ENCODE measurements around the gene SDC4. TPM values are rescaled to one million over a fixed set of nuclear protein-coding genes. Genes with fewer than 3 reads are reported as not detected.

Gene SDC4
- total RNA-seq, 1 donor = 17.1 TPM

DNA sequence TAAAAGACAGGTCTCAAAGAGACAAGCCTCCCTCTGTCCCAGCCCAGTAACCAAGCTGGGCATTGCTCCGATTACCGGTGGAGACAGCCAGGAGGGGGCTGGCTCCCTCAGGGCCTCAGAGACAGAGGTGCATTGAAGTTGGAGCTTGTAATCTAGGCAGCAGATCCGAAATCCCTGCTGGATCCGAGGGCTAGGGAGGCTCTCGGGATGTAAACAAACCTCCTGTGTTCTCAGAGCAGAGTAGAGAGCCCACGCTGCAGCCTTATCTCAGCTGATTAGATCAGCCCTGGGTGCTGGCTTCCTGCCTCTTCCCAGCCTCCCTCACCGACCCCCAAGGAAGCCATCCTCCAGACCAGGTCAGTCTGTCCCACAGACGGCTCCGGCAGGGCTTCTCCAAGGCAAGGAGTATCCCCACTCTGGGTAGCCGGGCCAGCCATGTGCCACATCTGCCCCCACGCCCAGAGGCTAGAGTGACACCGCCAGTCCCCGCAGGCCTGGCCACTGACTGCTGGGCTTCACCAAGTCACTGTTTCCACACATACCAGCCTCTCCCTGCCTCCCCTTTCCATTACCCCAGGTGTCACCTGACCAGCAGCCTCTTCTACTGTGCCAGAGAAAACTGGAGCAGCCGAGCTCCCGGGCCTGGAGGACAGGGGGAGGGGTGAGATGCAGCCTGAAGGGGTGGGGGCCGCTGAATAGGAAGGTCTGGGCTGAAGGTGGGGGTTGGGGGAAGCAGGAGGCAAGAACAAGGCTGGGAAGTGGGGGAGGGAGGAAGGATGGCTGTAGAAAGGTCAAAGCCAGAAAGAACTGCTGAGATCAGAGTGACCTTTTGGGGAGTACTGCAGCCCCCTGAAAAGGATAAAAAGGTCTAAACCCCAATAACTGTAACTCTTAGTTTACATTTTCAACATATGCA is 6.0 kb downstream of the SDC4 start:
- H3K27me3 ChIP-seq (ENCODE audit: insufficient read depth, low read length) = no peaks in the 10 kb centered on the region
- H3K9me3 ChIP-seq (ENCODE audit: low read depth, low read length) = no peaks in the 10 kb centered on the region
- H3K4me3 ChIP-seq (ENCODE audit: low read length) = no peak overlapping the region
- H3K4me1 ChIP-seq (ENCODE audit: insufficient read depth, low read length) = peaks cover 32% of the 10 kb centered on the region

GRCh38 chr20:45341579-45341938 is 6.7 kb downstream of the SDC4 start:
- Histone ChIP-seq H3K4me3 (ENCODE audit: low read length) (no peak overlapping the region), H3K9me3 (ENCODE audit: low read depth, low read length) (no peaks in the 10 kb centered on the region), H3K4me1 (ENCODE audit: insufficient read depth, low read length) (peaks cover 27% of the 10 kb centered on the region), H3K27me3 (ENCODE audit: insufficient read depth, low read length) (no peaks in the 10 kb centered on the region)

GRCh38 chr20:45340951-45341350 is 7.3 kb downstream of the SDC4 start:
- peaks cover 21% of the 10 kb centered on the region for H3K4me1 ChIP-seq (ENCODE audit: insufficient read depth, low read length)
- no peaks in the 10 kb centered on the region for H3K27me3 ChIP-seq (ENCODE audit: insufficient read depth, low read length)
- H3K9me3 ChIP-seq (ENCODE audit: low read depth, low read length) = no peaks in the 10 kb centered on the region
- no peak overlapping the region for H3K4me3 ChIP-seq (ENCODE audit: low read length)

DNA sequence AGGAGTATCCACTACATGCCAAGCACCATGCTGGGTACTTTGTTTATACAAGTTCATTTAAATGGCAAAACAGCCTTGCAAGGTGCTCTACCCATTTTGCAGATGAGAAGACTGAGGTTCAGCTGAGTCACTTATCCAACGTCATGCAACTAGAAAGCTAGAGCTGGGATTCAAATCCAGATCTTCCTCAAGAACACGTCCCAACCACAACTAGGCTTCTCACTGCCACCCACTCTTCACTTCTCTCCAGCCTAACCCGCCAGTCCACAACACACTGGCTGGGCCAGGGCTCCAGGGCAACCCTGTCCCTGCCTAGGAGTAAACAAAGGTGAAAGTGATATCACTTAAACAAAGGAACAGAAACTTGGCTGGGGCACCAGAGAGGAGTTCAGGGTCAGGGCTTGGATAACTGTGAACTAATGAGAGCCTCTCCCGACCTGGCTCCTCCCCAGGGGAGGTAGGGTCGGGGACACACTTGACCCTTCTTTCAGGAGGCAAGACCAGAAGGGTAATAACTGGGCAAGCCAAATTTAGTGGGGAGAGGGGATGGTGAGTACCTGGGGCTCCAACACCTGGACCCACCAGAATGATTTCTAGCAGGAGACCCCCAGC is 7.9 kb downstream of the SDC4 start:
- H3K4me1 ChIP-seq (ENCODE audit: insufficient read depth, low read length) = peaks cover 19% of the 10 kb centered on the region
- H3K27me3 ChIP-seq (ENCODE audit: insufficient read depth, low read length) = no peaks in the 10 kb centered on the region
- no peaks in the 10 kb centered on the region for H3K9me3 ChIP-seq (ENCODE audit: low read depth, low read length)
- H3K4me3 ChIP-seq (ENCODE audit: low read length) = no peak overlapping the region

GRCh38 chr20:45339799-45340198 is 8.4 kb downstream of the SDC4 start:
- Histone ChIP-seq H3K27me3 (ENCODE audit: insufficient read depth, low read length) (no peaks in the 10 kb centered on the region), H3K4me1 (ENCODE audit: insufficient read depth, low read length) (peaks cover 14% of the 10 kb centered on the region), H3K4me3 (ENCODE audit: low read length) (no peak overlapping the region), H3K9me3 (ENCODE audit: low read depth, low read length) (no peaks in the 10 kb centered on the region)

- peaks cover 6% of the 10 kb centered on the region for H3K4me1 ChIP-seq (ENCODE audit: insufficient read depth, low read length)
- H3K27me3 ChIP-seq (ENCODE audit: insufficient read depth, low read length) = no peaks in the 10 kb centered on the region
- no peak overlapping the region for H3K4me3 ChIP-seq (ENCODE audit: low read length)
- H3K9me3 ChIP-seq (ENCODE audit: low read depth, low read length) = no peaks in the 10 kb centered on the region
Measured at GRCh38 chr20:45339084-45339483, 9.1 kb downstream of the SDC4 start.

DNA sequence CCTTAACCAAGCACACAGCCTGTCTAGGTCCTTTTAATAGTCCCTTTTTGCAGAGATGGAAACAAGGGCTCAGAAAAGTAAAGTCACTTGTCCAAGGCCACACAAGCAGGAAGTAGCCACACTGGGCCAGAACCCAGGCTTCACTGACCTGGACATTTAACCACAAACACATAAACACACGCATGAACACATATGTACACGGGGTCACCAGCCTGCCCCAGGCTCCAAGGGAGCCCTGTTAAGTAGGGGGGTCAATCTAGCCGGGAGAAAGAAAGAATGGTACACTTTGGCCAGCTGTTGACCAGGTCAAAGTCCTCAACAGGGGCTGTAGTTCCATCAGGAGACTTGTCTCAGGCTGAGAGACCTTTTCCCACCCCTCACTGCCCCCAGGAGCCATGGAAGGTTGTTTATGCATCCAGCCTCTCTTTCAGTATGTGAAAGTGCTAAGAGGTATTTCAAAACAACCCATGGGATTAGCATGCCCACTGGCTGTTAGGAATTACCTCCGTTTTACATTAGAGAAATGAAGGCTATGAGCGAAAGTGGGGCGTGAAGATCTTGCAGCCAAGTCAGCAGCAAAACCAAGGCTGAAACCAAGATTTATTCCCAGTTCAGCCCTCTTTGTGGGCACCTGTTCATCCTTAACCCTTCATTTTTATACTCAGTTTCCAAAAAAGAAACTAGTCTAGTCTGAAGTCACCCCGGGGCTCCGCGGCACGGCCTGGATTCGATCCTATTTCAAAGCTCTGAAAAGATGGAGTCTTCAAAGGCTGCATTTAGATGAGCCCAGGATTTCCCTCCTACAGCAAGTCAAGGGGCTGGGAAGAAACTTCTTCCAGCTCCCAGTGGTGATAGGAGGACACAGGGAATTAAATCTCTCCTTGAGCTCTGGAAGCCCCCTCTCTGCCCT is 9.8 kb downstream of the SDC4 start:
- Histone ChIP-seq H3K4me1 (ENCODE audit: insufficient read depth, low read length) (no peaks in the 10 kb centered on the region), H3K9me3 (ENCODE audit: low read depth, low read length) (no peaks in the 10 kb centered on the region), H3K4me3 (ENCODE audit: low read length) (no peak overlapping the region), H3K27me3 (ENCODE audit: insufficient read depth, low read length) (no peaks in the 10 kb centered on the region)

DNA sequence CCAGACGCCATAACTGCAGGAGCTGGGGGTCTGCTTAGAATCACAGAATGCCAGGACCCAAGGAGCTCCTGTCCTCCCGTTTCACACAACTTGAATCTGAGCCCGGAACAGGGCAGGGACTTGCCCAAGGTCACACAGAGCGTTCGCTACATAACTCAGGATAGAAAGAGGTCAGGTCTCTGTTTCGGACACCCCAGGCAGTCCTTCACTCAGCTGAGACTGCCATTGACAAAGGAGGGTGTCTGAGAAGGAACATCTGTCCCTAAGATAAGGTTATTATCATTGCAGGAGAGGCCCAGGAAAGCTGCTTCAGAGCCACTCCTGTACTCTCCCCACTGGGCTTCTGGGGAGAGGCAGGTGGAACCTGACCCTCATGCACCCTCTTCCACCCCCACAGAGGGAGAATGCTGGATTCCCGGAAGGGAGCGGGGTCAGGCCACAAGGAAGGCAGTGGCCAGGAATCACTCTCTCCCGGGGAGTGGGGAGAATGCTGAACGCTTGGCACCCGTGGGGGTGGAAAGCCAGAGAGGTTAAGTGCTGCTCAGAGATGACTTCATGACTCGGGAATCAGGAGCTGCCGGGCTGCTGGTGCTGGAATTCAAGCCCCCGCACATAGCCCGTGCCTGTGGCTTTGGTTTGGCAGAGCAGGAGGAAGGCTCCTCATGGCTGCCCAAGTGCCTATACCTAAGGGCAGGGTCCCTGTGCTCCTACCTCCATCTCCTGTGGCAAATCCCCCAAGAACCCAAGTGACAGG is 10.7 kb downstream of the SDC4 start:
- H3K9me3 ChIP-seq (ENCODE audit: low read depth, low read length) = no peaks in the 10 kb centered on the region
- H3K4me3 ChIP-seq (ENCODE audit: low read length) = no peak overlapping the region
- H3K4me1 ChIP-seq (ENCODE audit: insufficient read depth, low read length) = no peaks in the 10 kb centered on the region
- no peaks in the 10 kb centered on the region for H3K27me3 ChIP-seq (ENCODE audit: insufficient read depth, low read length)

DNA sequence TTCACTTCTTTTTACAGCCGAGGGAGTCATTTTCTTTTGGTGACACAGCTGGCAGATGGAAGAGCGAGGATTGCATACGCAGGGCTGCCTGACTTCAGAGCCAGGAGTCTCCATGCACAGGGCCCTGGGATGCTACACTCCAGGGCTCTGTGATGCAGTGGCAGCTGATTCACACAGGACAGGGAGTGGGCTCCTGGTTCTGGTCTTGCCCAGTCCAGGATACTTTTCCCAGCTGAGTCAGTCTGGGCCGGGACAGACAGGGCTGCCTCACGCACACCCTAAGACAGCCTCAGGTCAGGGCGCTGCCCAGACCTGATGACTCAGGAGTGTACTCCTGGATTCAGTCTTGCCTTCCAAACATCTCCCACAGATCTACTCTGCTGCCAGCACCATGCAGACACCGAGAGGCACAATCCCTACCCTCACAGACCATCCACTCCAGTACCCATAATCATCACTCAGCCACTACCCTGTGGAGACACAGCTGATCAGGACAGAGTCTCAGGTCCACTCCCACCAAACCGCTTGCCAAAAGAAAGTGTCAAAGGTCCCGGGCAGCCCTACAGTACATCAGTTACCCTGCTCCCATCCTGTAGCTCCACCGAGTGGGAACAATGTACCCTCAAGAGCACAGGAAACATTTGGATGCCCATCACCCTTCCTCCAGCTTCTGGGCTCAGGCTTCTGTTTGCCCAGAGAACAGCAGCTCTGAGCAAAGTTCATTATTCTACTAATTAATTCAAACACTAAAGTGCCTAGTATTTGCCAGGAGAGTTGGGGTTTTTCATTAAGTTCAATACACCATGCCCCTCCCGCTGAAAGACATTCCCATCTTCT is 11.5 kb downstream of the SDC4 start:
- Histone ChIP-seq H3K4me3 (ENCODE audit: low read length) (no peak overlapping the region), H3K9me3 (ENCODE audit: low read depth, low read length) (no peaks in the 10 kb centered on the region), H3K4me1 (ENCODE audit: insufficient read depth, low read length) (no peaks in the 10 kb centered on the region), H3K27me3 (ENCODE audit: insufficient read depth, low read length) (no peaks in the 10 kb centered on the region)

DNA sequence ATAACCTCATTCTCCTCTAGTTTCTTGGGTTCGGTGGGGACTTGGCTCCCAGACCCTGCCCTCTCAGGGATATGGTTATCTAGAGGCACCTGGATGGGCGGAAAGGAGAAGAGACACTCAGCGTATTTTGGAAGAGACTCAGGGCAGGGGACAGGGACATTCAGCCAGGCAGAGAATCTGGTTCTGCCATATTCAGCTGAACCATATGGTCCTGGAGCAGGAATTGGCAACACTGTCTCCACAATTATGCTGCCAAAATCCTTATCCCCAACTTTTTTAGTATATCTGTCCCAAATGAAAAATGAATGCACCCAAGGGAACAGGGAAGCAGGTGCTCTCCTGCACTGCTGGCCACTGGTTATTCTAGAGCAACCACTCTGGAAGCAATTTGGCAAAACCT is 17.7 kb downstream of the SDC4 start:
- no peaks in the 10 kb centered on the region for H3K9me3 ChIP-seq (ENCODE audit: low read depth, low read length)
- no peak overlapping the region for H3K4me3 ChIP-seq (ENCODE audit: low read length)
- no peaks in the 10 kb centered on the region for H3K4me1 ChIP-seq (ENCODE audit: insufficient read depth, low read length)
- H3K27me3 ChIP-seq (ENCODE audit: insufficient read depth, low read length) = no peaks in the 10 kb centered on the region

DNA sequence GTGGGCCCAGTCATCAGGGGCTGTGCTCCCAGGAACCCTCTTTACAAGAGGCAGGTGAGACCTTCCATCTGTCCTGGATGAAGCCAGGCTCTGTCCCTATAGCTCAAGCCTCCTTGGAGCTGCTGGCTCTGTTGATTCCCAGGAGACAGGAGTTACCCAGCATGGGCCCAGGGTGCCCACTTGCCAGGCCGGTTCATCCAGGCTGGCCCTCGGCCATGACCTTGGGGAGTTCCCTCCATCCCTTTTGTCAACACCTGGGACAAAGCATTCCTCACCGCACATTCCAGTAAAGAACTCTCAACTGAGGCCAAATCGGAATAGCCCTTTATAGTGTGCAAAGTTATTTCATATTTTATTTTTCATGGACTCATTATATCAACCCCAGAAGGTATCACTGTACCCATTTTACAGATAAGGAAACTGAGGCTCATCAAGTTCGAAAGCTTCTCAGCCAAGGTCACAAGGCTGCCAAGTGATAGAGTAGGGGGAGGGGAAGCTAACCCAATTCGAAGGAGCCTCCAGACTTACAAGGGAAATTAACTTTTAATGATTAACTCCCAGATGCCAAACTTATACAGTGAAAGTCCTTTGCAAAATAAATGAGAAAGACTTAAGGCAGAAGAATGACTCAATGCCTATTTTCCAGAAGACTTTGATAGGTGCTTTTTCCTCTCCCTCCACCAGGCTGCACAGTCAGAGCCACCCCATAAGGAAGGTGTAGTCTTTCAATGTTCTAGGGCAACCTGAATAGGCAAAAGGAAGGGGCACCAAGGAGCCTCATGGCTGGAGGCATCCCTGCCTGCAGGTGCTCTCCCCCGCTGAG is 18.5 kb downstream of the SDC4 start:
- no peaks in the 10 kb centered on the region for H3K27me3 ChIP-seq (ENCODE audit: insufficient read depth, low read length)
- H3K4me1 ChIP-seq (ENCODE audit: insufficient read depth, low read length) = no peaks in the 10 kb centered on the region
- no peak overlapping the region for H3K4me3 ChIP-seq (ENCODE audit: low read length)
- H3K9me3 ChIP-seq (ENCODE audit: low read depth, low read length) = no peaks in the 10 kb centered on the region

DNA sequence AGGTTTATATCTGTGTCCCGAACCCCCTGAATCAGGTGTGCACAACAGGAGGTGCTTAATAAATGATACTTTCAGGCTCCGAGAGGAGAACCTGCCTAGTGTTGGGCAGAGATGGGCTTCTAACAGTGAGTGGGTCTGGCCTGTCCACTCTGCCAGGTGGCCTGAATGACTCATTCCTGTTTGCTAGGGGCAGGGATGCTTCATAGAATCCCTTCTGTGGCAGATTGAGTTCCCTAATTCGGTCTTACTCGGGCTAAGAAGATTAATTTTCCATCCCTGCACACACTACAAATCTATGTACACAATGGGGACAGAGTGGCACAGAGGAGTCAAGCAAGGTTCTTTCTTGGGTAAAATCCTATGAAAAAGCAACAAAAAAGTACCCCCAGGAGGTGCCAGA is 19.8 kb downstream of the SDC4 start:
- Histone ChIP-seq H3K27me3 (ENCODE audit: insufficient read depth, low read length) (no peaks in the 10 kb centered on the region), H3K9me3 (ENCODE audit: low read depth, low read length) (no peaks in the 10 kb centered on the region), H3K4me3 (ENCODE audit: low read length) (no peak overlapping the region), H3K4me1 (ENCODE audit: insufficient read depth, low read length) (no peaks in the 10 kb centered on the region)

GRCh38 chr20:45325371-45325770 is 22.9 kb downstream of the SDC4 start:
- no peak overlapping the region for H3K4me3 ChIP-seq (ENCODE audit: low read length)
- H3K4me1 ChIP-seq (ENCODE audit: insufficient read depth, low read length) = peaks cover 11% of the 10 kb centered on the region
- H3K9me3 ChIP-seq (ENCODE audit: low read depth, low read length) = no peaks in the 10 kb centered on the region
- no peaks in the 10 kb centered on the region for H3K27me3 ChIP-seq (ENCODE audit: insufficient read depth, low read length)
